ENCODE data around the gene XPO6. TPM values are rescaled to one million over a fixed set of nuclear protein-coding genes. Genes with fewer than 3 reads are reported as not detected.

Gene XPO6
- total and polyA plus RNA-seq, 4 donors: 27.5 to 50.0 (median 36.0) TPM

DNA sequence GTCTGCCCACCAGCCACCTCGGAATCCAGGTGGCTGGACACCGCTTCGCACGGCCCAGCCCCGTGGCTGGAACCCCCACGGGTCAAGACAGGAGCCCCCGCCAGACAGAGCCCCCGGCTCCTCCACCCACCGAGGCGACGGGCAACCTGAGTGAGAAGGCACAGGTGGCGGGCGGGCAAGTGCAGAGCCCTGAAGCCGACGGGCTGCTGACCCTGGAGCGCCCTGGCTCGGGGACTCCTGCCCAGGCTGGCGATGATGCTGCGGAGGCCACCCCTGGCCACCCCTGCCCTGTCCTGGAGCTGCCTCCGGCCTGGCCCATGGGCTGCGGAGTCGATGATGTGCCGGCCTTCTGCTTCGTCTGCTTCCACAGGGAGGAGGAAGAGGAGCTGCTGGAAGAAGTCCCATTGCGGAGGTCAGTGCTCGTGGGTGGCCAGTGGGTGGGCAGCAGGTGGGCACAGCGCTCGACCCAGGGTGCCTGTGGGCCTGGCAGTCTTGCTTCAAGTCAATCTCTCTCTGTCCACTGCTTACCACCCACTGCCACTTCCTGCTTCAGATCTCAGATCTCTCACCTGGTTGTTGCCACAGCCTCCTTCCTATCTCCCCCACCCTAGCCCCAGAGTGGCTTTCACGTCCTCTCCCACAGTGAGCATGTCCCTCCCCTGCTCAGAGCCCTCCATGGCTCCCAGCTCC, 47.5 kb upstream of the XPO6 start:
- no peaks in the 10 kb centered on the region for H3K36me3 ChIP-seq (ENCODE audit: control insufficient read depth in 4 of 4, insufficient read depth in 3 of 4, low read depth in 1 of 4, low read length in 3 of 4)
- no peaks in the 10 kb centered on the region for H3K27me3 ChIP-seq (ENCODE audit: control insufficient read depth in 4 of 4, insufficient read depth in 4 of 4, low read length in 3 of 4)
- DNase-seq (ENCODE audit: low spot score): no peak
- H3K9me3 ChIP-seq (ENCODE audit: control insufficient read depth in 4 of 4, low read length in 3 of 4): no peaks in the 10 kb centered on the region
- 76% methylated on average over 29 of the region's 29 CpGs for WGBS
- no peak overlapping the region for H3K9ac ChIP-seq (ENCODE audit: low read depth in 1 of 2, low read length in 2 of 2)
- no peak overlapping the region for H3K27ac ChIP-seq (ENCODE audit: low read depth in 1 of 2, low read length in 2 of 2)
- no peak for TF ChIP-seq FOXA2 (IDR thresholded peaks at IDR 0.05)
- TF ChIP-seq GABPA (IDR thresholded peaks at IDR 0.05 in 1 of 2, conservative IDR thresholded peaks at IDR 0.05 in 1 of 2): no peak
- TF ChIP-seq RAD21 (IDR thresholded peaks at IDR 0.05): no peak
- no peak for TF ChIP-seq EGR1 (IDR thresholded peaks at IDR 0.05; ENCODE audit: low read depth in 2 of 2)
- TF ChIP-seq NR2F2 (IDR thresholded peaks at IDR 0.05): no peak
- TF ChIP-seq JUND (IDR thresholded peaks at IDR 0.05): no peak
- no peak for TF ChIP-seq TAF1 (conservative IDR thresholded peaks at IDR 0.05)
- no peak for TF ChIP-seq RXRA (IDR thresholded peaks at IDR 0.05)
- no peak for TF ChIP-seq FOXA1 (IDR thresholded peaks at IDR 0.05)
- TF ChIP-seq HNF4A (conservative IDR thresholded peaks at IDR 0.05): no peak
- TF ChIP-seq, protein P1, sequence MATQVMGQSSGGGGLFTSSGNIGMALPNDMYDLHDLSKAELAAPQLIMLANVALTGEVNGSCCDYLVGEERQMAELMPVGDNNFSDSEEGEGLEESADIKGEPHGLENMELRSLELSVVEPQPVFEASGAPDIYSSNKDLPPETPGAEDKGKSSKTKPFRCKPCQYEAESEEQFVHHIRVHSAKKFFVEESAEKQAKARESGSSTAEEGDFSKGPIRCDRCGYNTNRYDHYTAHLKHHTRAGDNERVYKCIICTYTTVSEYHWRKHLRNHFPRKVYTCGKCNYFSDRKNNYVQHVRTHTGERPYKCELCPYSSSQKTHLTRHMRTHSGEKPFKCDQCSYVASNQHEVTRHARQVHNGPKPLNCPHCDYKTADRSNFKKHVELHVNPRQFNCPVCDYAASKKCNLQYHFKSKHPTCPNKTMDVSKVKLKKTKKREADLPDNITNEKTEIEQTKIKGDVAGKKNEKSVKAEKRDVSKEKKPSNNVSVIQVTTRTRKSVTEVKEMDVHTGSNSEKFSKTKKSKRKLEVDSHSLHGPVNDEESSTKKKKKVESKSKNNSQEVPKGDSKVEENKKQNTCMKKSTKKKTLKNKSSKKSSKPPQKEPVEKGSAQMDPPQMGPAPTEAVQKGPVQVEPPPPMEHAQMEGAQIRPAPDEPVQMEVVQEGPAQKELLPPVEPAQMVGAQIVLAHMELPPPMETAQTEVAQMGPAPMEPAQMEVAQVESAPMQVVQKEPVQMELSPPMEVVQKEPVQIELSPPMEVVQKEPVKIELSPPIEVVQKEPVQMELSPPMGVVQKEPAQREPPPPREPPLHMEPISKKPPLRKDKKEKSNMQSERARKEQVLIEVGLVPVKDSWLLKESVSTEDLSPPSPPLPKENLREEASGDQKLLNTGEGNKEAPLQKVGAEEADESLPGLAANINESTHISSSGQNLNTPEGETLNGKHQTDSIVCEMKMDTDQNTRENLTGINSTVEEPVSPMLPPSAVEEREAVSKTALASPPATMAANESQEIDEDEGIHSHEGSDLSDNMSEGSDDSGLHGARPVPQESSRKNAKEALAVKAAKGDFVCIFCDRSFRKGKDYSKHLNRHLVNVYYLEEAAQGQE (IDR thresholded peaks at IDR 0.05): no peak
- TF ChIP-seq, protein P2, sequence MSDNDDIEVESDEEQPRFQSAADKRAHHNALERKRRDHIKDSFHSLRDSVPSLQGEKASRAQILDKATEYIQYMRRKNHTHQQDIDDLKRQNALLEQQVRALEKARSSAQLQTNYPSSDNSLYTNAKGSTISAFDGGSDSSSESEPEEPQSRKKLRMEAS (IDR thresholded peaks at IDR 0.05): no peak
- TF ChIP-seq SP1 (IDR thresholded peaks at IDR 0.05): no peak
- TF ChIP-seq, protein P3, sequence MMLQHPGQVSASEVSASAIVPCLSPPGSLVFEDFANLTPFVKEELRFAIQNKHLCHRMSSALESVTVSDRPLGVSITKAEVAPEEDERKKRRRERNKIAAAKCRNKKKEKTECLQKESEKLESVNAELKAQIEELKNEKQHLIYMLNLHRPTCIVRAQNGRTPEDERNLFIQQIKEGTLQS (IDR thresholded peaks at IDR 0.05): no peak
- TF ChIP-seq, protein P4, sequence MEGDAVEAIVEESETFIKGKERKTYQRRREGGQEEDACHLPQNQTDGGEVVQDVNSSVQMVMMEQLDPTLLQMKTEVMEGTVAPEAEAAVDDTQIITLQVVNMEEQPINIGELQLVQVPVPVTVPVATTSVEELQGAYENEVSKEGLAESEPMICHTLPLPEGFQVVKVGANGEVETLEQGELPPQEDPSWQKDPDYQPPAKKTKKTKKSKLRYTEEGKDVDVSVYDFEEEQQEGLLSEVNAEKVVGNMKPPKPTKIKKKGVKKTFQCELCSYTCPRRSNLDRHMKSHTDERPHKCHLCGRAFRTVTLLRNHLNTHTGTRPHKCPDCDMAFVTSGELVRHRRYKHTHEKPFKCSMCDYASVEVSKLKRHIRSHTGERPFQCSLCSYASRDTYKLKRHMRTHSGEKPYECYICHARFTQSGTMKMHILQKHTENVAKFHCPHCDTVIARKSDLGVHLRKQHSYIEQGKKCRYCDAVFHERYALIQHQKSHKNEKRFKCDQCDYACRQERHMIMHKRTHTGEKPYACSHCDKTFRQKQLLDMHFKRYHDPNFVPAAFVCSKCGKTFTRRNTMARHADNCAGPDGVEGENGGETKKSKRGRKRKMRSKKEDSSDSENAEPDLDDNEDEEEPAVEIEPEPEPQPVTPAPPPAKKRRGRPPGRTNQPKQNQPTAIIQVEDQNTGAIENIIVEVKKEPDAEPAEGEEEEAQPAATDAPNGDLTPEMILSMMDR (IDR thresholded peaks at IDR 0.05; ENCODE audit: low read depth, low read length, missing input control): no peak
- TF ChIP-seq HNF4G (IDR thresholded peaks at IDR 0.05): no peak
- TF ChIP-seq, protein P5, sequence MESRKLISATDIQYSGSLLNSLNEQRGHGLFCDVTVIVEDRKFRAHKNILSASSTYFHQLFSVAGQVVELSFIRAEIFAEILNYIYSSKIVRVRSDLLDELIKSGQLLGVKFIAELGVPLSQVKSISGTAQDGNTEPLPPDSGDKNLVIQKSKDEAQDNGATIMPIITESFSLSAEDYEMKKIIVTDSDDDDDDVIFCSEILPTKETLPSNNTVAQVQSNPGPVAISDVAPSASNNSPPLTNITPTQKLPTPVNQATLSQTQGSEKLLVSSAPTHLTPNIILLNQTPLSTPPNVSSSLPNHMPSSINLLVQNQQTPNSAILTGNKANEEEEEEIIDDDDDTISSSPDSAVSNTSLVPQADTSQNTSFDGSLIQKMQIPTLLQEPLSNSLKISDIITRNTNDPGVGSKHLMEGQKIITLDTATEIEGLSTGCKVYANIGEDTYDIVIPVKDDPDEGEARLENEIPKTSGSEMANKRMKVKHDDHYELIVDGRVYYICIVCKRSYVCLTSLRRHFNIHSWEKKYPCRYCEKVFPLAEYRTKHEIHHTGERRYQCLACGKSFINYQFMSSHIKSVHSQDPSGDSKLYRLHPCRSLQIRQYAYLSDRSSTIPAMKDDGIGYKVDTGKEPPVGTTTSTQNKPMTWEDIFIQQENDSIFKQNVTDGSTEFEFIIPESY (IDR thresholded peaks at IDR 0.05): no peak
- TF ChIP-seq YY1 (IDR thresholded peaks at IDR 0.05): no peak
- peaks cover 0 to 6% (median 0%) of the 10 kb centered on the region in 4 donors for H3K4me1 ChIP-seq (ENCODE audit: control insufficient read depth in 4 of 4, insufficient read depth in 4 of 4, low read length in 3 of 4)
- no peak overlapping the region for H3K4me3 ChIP-seq (ENCODE audit: low read depth in 1 of 3, low read length in 3 of 3)
